ENCODE measurements around the gene MTFR1L.

DNA sequence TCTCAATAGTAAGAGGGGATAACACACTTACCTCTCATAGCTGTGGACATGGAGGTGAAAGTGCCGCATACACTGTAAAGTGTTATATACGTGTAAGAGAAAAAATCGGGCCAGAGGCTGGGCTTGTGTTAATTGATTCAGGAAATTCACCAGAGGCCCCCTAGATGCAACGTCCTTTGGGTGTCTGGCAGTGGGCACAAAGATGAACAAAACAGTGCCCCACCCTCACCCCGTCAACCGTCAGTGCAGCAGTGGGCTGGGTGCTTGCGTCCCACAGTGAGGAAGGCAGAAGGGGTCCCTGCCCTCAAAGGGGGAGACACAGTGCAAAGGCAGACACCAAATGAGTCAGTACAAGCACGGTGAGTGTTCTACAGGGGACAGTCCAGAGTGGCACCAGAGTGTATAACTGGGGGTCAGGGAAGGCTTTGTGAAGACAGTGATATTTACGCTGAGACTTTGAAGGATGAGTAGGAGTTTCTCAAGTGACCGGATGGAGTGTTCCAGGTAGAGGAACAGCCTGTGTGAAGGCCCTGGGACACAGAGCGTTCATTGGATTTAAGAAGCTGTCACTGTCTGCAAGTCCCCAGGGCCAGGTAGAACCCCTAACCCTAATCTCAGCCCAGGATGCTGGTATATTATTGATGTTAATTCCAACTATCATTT lies 6.6 kb upstream of the MTFR1L start:
- no peak for TF ChIP-seq CTCF (optimal IDR thresholded peaks at IDR 0.05 in 1 of 3, IDR thresholded peaks at IDR 0.05 in 1 of 3, conservative IDR thresholded peaks at IDR 0.05 in 1 of 3; ENCODE audit: extremely low read depth in 1 of 3, insufficient read depth in 2 of 3, low read length in 3 of 3)
- no peak for TF ChIP-seq EZH2 (IDR thresholded peaks at IDR 0.05; ENCODE audit: low read length)
